WTC11 (cell line): ENCODE measurements around the gene GALNT9. TPM values are rescaled to one million over a fixed set of nuclear protein-coding genes. Genes with fewer than 3 reads are reported as not detected.

Source experiments
- ATAC-seq: fragments of 200-7000 bp; cut with Tn5 transposase; 2 replicates; pipeline ENCODE4 v1.10.0; 2021; ENCODE audit warnings: mild to moderate bottlenecking, moderate library complexity
- CTCF ChIA-PET: fragments of 300-600 bp; sonication (Branson Sonifier 250); formaldehyde crosslinking; loops from one replicate; lab custom pipeline; 2021; ENCODE audit warnings: antibody characterized with exemption; lab: Charles Lee
- POLR2A ChIA-PET: fragments of 350-600 bp; sonication (Branson Sonifier 250); formaldehyde crosslinking; loops from one replicate; lab custom pipeline; 2021; ENCODE audit warnings: antibody characterized with exemption; lab: Charles Lee
- DNase-seq: peaks from one replicate; pipeline ENCODE4 v3.0.0; 2021; ENCODE audit warnings: low spot score
- H3K27ac Mint-ChIP-seq: 2 replicates; pipeline ENCODE4 v1.8.0; 2021; ENCODE audit warnings: mixed read lengths
- H3K27me3 Mint-ChIP-seq: 2 replicates; pipeline ENCODE4 v1.8.0; 2021; ENCODE audit warnings: low read depth, mild to moderate bottlenecking, moderate library complexity, mixed read lengths
- H3K36me3 Mint-ChIP-seq: 2 replicates; pipeline ENCODE4 v1.8.0; 2021; ENCODE audit warnings: mixed read lengths
- H3K4me1 Mint-ChIP-seq: 2 replicates; pipeline ENCODE4 v1.8.0; 2022; ENCODE audit warnings: mixed read lengths
- H3K4me3 Mint-ChIP-seq: 2 replicates; pipeline ENCODE4 v1.8.0; 2021; ENCODE audit warnings: mild to moderate bottlenecking, moderate library complexity, mixed read lengths
- H3K9me3 Mint-ChIP-seq: 2 replicates; pipeline ENCODE4 v1.8.0; 2021; ENCODE audit warnings: mixed read lengths
- ELF4 ChIP-seq: sonication (generic); formaldehyde crosslinking; IDR thresholded peaks from 2 replicates; pipeline ENCODE4 v1.8.1; 2022; ENCODE audit warnings: low read depth, mild to moderate bottlenecking, moderate library complexity, missing genetic modification reagents
- ETV6 ChIP-seq: sonication (generic); formaldehyde crosslinking; IDR thresholded peaks from 2 replicates; pipeline ENCODE4 v1.8.1; 2022; ENCODE audit warnings: mild to moderate bottlenecking, missing genetic modification reagents
- GRHL2 ChIP-seq: fragments of 250-450 bp; sonication (Bioruptor Pico); IDR thresholded peaks from 2 replicates; pipeline ENCODE4 v1.8.0; 2022; ENCODE audit warnings: mild to moderate bottlenecking, moderate library complexity; ENCODE audit not compliant: insufficient replicate concordance, severe bottlenecking
- GTF2I ChIP-seq: fragments of 250-450 bp; sonication (Bioruptor Pico); conservative IDR thresholded peaks from 2 replicates; pipeline ENCODE4 v1.4.0; 2021; ENCODE audit warnings: mild to moderate bottlenecking
- NR3C1 ChIP-seq: sonication (generic); formaldehyde crosslinking; conservative IDR thresholded peaks from 2 replicates; pipeline ENCODE4 v1.8.1; 2023; ENCODE audit warnings: low read depth, mild to moderate bottlenecking, missing genetic modification reagents
- PREB ChIP-seq: sonication (generic); formaldehyde crosslinking; IDR thresholded peaks from 2 replicates; pipeline ENCODE4 v1.8.1; 2022; ENCODE audit warnings: mild to moderate bottlenecking, missing genetic modification reagents, moderate library complexity, borderline replicate concordance
- PRRX2 ChIP-seq: fragments of 250-450 bp; sonication (Bioruptor Pico); IDR thresholded peaks from 2 replicates; pipeline ENCODE4 v1.8.0; 2021; ENCODE audit warnings: mild to moderate bottlenecking
- SMAD4 ChIP-seq: sonication (generic); formaldehyde crosslinking; IDR thresholded peaks from 2 replicates; pipeline ENCODE4 v1.8.0; 2022; ENCODE audit warnings: mild to moderate bottlenecking, missing genetic modification reagents
- STAT6 ChIP-seq: sonication (generic); formaldehyde crosslinking; conservative IDR thresholded peaks from 2 replicates; pipeline ENCODE4 v1.8.1; 2023; ENCODE audit warnings: mild to moderate bottlenecking, low read depth, missing genetic modification reagents, moderate library complexity
- TEAD4 ChIP-seq: sonication (generic); formaldehyde crosslinking; IDR thresholded peaks from 2 replicates; pipeline ENCODE4 v1.8.0; 2022; ENCODE audit warnings: mild to moderate bottlenecking, missing genetic modification reagents
- total RNA-seq: library from RNA; stranded (reverse); gene quantifications from 3 replicates; pipeline ENCODE4 v1.2.3, GENCODE V29; 2021
- TF ChIP-seq, protein P1 (sequence below): sonication (generic); formaldehyde crosslinking; IDR thresholded peaks from 2 replicates; pipeline ENCODE4 v1.8.1; 2023; ENCODE audit warnings: mild to moderate bottlenecking, moderate library complexity, missing genetic modification reagents

Gene GALNT9
- total RNA-seq, 1 experiment from 2014 or later: 0.90 TPM

DNA sequence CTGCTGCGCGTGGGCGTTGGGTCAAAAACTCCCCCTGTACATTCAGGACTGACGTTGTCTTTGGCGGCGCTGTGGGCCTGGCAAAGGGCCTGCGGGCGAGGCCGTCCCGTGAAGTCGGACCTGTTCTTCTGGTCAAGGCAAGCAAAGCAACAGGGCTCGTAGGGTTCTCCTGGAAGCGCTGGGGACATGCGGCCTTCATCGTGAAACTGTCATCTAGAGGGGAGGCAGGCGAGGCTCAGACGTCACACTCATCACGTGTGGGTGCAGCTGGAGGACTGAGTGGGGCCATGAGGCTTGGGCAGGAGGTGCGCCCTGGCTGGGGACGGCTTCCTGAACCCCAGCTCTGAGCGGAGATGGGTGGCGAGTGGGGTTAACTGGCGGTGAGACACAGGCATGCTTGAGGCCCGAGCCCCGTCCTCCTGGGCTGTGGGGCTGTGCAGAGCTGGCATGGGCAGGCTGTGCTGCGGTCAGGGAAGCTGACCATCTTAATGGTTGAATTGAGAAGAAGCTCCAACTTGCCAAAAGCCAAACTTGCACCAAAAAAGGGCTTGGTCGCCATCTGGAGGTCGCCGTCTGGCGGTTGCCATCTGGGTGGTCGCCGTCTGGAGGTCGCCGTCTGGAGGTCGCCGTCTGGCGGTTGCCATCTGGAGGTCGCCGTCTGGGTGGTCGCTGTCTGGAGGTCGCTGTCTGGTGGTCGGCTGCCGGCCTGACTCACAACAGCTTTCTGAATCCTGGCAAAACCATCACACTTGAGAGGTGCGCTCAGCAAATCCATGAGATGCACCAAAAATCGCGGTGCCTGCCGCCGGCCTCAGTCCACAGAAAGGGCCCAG, 119.0 kb downstream of the GALNT9 start:
- no peaks in the 10 kb centered on the region for H3K4me1 Mint-ChIP-seq
- TF ChIP-seq SMAD4 (CRISPR knock-in tag): peak; percentile 93
- no peak for TF ChIP-seq PREB (CRISPR knock-in tag)
- DNase-seq: peak; percentile 70
- POLR2A ChIA-PET: interaction anchor here (1.0 kb wide), 1 partner anchor 45 kb away, joined by 3 read pairs; no protein-coding TSS in a partner anchor
- no peak overlapping the region for H3K4me3 Mint-ChIP-seq
- H3K27me3 Mint-ChIP-seq: peaks cover 65% of the 10 kb centered on the region
- CTCF ChIA-PET: interaction anchor here (0.6 to 1.6 kb wide), 16 partner anchors 9 to 344 kb away, joined by 3 to 28 read pairs (median 4); no protein-coding TSS in a partner anchor
- no peaks in the 10 kb centered on the region for H3K36me3 Mint-ChIP-seq
- H3K9me3 Mint-ChIP-seq: no peaks in the 10 kb centered on the region
- peak; percentile 62 for ATAC-seq
- H3K27ac Mint-ChIP-seq: no peak overlapping the region; the same call in 1 of the 2 replicates

DNA sequence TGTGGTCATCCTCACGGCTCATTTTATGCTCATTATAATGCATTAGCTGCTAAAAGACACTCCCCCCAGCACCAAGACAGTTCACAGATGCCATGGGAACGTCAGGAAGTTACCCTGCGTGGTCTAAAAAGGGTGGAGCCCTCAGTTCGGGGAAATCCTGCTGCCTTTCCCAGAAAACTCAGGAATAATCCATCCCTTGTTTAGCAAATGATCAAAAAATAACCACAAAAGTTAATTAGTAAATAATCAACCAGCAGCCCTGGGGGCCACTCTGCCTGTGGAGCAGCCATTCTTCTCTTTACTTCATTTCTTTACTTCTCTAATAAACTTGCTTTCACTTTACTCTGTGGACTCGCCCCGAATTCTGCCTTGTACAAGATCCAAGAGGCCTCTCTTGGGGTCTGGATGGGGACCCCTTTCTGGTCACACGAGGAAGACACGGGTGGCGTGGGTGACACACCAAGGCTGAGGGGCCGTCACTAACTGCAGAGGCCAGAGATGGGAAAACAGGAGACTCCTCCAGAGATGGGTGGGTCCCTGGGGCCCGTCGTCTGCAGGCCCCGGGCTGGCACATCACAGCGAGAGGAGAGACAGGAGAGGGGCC, 119.7 kb downstream of the GALNT9 start:
- Mint-ChIP-seq H3K4me3 (no peak overlapping the region), H3K4me1 (no peaks in the 10 kb centered on the region), H3K36me3 (no peaks in the 10 kb centered on the region), H3K27ac (no peak overlapping the region), H3K27me3 (peaks cover 65% of the 10 kb centered on the region), H3K9me3 (no peaks in the 10 kb centered on the region)
- ChIA-PET CTCF (interaction anchor here (0.7 to 1.6 kb wide), 5 partner anchors 16 to 205 kb away, joined by 3 to 28 read pairs (median 10); no protein-coding TSS in a partner anchor), POLR2A (no interaction called here)
- no peak for ATAC-seq
- no peak for DNase-seq
- no peak for TF ChIP-seq PRRX2 (CRISPR knock-in tag)
- TF ChIP-seq ELF4 (CRISPR knock-in tag): no peak
- TF ChIP-seq, protein P1, sequence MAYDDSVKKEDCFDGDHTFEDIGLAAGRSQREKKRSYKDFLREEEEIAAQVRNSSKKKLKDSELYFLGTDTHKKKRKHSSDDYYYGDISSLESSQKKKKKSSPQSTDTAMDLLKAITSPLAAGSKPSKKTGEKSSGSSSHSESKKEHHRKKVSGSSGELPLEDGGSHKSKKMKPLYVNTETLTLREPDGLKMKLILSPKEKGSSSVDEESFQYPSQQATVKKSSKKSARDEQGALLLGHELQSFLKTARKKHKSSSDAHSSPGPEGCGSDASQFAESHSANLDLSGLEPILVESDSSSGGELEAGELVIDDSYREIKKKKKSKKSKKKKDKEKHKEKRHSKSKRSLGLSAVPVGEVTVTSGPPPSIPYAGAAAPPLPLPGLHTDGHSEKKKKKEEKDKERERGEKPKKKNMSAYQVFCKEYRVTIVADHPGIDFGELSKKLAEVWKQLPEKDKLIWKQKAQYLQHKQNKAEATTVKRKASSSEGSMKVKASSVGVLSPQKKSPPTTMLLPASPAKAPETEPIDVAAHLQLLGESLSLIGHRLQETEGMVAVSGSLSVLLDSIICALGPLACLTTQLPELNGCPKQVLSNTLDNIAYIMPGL (CRISPR knock-in tag): no peak
- no peak for TF ChIP-seq TEAD4
- TF ChIP-seq GTF2I (CRISPR knock-in tag): no peak
- no peak for TF ChIP-seq GRHL2 (CRISPR knock-in tag)
- no peak for TF ChIP-seq NR3C1 (CRISPR knock-in tag)
- TF ChIP-seq STAT6: no peak
- TF ChIP-seq ETV6 (CRISPR knock-in tag): no peak

- no peak for ATAC-seq
- H3K27me3 Mint-ChIP-seq: peaks cover 69% of the 10 kb centered on the region
Observed at GRCh38 chr12:132208153-132208823, 121.1 kb downstream of the GALNT9 start.

More at GRCh38 chr12:132208153-132208823, 121.1 kb downstream of the GALNT9 start:
- H3K4me1 Mint-ChIP-seq: no peaks in the 10 kb centered on the region
- DNase-seq: no peak
- ChIA-PET CTCF (interaction anchor here (1.0 to 2.1 kb wide), 3 partner anchors 54 to 206 kb away, joined by 3 to 7 read pairs (median 7); no protein-coding TSS in a partner anchor), POLR2A (no interaction called here)
- no peak overlapping the region for H3K4me3 Mint-ChIP-seq
- H3K36me3 Mint-ChIP-seq: no peaks in the 10 kb centered on the region
- no peak overlapping the region for H3K27ac Mint-ChIP-seq
- no peaks in the 10 kb centered on the region for H3K9me3 Mint-ChIP-seq
- TF ChIP-seq STAT6: no peak
